Hematopoietic multipotent progenitor cell treated with erythropoietin and hydrocortisone succinate and interleukin-3 and kit ligand, for 17 days (in vitro differentiated cells): ENCODE results near the gene IRGQ.
A peak's percentile ranks its signal among the peaks of the same experiment; 100 is the strongest.
"Not testable (repeated sequence)": the region's sequence is repeated elsewhere in the genome, so short reads cannot be mapped to it uniquely, and the experiment has no call there.

ENCODE experiments used
- DNase-seq: peaks from one replicate; pipeline ENCODE4 v3.0.0-alpha.2; 2015; ENCODE audit warnings: low spot score

The IRGQ gene, protein sequence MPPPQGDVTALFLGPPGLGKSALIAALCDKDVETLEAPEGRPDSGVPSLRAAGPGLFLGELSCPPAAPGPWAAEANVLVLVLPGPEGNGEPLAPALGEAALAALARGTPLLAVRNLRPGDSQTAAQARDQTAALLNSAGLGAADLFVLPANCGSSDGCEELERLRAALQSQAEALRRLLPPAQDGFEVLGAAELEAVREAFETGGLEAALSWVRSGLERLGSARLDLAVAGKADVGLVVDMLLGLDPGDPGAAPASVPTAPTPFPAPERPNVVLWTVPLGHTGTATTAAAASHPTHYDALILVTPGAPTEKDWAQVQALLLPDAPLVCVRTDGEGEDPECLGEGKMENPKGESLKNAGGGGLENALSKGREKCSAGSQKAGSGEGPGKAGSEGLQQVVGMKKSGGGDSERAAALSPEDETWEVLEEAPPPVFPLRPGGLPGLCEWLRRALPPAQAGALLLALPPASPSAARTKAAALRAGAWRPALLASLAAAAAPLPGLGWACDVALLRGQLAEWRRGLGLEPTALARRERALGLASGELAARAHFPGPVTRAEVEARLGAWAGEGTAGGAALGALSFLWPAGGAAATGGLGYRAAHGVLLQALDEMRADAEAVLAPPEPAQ

DNA sequence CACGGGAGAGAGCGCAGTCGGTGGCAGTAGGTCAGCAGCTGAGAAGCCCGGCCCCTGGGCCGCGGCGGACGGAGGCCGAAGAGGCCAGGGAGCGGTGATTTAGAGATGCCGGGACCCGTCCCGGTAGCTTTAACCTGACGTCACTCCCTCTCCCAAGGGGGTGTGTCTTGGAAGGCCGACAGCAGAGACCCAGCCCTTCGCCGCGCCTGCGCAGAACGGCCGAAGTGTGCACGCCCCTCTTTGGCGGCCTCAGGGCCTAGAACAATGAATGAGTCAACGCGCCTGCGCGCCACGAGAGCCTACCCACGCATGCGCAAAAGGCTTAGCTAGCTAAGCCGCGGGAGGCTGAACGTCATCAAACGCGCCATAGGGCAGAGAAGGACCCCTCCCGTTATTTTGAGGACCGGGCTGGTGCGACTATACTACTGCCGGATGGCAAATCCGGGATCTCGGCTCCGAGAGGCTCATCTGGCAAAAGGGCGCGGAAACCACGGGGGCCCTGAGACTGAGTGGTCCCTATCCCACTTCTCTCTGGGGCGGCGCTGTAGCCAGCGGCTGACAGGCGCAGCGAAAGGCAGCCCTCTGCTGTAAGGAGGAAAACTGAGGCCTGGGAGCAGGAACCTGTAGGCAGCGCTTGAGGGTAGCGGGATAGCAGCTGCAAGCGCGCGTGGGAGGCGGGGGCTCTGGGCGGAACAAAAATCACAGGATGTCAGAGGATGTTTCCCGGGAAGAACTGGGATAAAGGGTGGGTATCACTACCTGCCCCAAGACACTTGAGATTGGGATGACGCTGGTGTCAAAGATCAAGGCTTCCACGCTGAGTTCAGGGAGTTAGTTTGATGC is at the start of gene IRGQ, which contains the start of gene ZNF576:
IRGQ (minus strand) TSS at position 136 of the 843 bp plus-strand sequence. CDS start 796 bp downstream, outside the sequence.
ZNF576 (plus strand) TSS at position 597 of the 843 bp plus-strand sequence. CDS start 514 bp downstream, outside the sequence.
- peak; percentile 100 for DNase-seq

DNA sequence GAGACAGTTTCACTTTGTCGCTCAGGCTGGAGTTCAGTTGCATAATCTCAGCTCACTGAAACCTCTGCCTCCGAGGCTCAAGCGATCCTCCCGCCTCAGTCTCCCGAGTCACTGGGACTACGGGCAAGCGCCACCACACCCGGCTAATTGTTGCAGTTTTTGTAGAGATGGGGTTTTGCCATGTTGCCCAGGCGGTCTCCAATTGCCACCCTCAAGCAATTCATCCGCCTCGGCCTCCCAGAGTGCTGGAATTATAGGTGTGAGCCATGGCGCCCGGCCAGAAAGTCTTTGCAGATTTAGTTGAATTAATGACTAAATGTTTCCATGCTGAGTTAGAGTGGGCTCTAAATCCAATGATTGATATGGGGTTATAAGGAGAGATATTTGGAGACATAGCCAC is 48.2 kb upstream of the IRGQ start:
- no peak for DNase-seq

DNA sequence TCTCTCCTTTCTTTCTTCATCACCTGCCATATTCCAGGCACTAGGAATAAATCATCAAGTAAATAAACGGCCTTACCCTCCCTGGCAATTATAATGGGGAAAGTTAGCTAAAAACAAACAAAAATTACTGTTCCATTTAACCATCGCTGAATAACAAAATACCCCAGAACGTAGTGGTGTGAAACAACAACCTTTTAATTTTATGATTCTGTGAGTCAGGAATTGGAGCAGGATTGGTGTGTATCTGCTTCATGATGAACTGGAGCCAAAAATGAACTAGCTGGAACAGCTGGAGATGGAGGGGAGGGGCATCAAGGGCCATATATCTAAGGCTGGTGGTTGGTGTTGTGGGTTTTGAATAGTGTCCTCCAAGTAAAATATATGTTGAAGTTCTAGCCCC is 47.4 kb upstream of the IRGQ start:
- DNase-seq = no peak

DNA sequence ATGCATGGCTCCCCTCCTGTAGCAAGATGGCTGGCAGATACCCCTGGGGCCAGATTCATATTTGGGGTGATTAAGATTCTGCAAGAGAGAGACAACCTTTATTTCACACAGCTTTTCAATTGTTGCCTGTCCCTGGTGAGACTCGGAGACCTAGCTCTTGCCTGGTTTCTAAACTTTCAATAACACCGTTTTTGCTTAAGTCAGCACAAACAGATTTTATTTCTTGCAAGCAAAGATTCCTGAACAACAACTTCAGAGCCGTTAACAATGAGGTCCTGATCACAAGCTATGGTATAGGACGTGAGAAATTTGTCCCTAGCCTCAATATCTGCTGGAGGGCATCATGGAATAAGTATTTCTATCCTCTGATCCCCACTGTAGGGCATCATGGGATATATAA is 46.6 kb upstream of the IRGQ start:
- DNase-seq = no peak

DNA sequence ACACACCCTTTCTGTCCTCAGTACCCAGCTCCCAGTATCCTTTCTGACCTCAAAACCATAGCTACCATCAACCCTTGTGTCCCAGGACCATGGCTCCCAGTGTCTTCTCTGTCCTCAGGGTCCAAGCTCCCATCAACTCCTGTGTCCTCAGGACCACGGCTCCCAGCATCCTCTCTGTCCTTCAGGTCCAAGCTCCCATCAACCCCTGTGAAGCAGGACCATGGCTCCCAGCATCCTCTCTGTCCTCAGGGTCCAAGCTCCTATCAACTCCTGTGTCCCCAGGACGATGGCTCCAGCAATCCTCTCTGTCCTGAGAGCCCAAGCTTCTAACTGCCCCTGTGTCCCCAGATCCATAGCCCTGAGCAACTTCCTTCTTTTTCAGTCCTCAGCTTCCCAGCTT is 45.4 kb upstream of the IRGQ start:
- DNase-seq = no peak

DNA sequence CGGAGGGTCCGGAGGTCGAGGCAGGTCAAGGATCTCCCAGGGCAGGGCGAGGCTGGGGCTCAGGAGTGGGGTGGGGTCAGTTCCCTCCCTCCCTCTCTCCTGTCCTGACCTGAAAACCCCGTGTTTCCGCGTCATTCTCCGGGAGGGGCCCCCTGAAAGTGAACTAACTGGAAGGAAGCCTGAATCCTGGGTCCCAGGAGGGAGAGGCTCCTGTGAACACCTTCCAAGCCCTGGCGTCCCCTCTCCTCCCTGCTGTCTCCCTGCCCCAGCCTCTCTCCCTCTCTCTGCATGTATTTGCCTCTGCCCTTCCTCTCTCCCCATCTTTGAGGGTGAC is 44.5 kb upstream of the IRGQ start:
- DNase-seq = no peak

DNA sequence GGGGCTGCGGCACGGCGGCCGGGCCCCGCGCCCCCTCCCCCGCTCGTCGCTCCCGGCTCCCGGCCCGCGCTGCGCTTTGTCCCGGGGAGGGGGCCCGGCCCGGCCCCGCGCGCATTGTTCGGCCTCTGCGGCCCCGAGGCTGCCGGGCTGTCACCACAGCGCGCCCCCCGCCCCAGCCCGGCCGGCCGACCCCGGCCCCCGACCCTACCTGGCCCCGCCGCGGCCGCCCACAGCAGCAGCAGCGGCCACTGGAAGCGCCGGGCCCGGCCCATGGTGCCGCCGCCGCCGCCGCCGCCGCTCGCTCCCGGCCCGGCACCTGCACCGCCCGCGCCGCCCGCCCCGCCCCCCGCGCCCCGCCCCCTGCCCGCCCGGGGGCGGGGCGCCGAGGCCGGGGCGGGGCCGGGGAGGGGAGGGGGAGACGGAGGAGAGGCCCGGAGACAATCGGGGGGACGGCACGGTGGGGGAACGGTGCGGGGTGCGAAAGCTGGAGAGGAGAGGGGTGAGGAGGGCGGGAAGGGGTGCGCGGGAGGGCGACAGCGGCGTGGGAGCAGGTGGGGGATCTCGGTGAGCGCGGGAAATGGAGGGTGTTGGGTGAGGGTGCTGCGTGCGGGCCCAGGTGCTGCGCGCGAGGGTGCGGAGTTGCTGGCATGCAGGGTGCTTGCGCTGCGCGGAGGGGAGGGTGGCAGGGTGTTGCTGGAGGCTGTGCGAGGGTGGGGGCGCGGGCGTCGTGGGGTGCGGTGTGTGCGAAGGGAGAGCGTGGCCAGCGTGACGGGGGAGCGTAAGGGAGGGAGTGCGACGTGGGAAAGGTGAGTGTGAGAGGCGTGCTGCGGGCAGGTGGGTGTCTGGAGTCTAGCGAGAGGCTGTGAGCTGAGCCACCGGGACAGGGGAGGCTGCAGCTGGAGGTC is 43.8 kb upstream of the IRGQ start, which contains the start of gene CADM4:
CADM4 (minus strand) TSS at position 332 of the 905 bp plus-strand sequence; CDS start at position 272, 60 bp downstream.
- no peak for DNase-seq

DNA sequence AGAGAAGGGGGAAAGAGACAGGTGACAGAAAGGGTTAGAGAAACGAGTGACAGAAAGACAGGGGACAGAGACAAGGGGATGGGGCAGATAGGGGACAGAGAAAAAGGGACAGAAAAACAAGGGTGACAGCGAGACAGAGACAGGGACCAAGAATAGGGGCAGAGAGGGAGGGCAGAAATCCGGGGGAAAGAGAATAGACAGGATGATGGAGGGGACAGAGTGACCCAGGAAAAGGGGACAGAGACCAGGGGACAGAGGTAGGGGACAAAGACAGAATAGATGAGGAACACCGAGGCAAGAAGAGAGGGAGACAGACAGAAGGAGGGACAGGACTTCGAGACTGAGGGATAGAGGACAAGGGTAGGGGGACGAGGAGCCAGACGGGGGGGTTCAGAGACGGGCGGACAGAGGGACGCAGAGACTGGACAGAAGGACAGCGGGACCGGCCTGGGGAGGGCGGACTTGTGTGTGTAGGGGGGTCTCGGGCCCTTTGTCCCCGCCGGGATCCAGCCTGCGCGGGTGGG is 43.1 kb upstream of the IRGQ start:
- DNase-seq = no peak

DNA sequence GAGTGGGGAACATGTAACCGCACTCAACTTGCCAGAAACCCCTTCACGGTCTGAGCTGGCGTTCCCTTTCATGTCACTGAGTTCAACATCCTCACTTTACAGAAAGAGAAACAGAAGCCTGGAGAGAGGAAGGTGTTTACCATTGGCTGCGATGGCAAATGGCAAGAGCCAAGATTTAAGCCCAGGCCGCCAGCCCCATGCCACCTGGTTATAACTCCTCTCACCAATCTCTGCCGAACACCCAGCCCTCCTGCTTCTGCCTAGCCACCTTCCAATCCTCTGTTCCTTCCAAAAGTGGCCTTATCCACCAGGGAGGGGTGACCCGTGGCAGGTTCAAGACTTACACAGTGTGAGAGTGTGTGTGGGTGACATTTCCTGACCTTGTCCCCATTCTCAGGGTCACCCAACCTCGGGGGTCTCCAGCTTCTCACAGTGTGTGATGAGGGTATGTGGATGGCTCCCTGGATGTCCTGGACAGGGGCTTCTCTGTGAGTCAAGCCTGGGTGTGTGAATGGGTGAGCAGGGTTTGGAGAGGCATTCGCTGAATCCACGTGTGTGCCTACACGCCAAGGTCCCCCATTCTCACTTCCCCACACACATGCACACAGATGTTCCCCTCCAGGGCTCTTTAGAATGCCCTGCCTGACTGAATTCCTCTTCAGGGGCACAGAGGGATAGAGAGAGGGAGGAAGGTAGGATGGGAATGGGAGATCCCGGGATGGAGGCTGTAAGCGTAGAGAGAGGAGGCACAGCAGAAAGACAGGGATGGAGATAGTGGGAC is 42.5 kb upstream of the IRGQ start:
- no peak for DNase-seq

DNA sequence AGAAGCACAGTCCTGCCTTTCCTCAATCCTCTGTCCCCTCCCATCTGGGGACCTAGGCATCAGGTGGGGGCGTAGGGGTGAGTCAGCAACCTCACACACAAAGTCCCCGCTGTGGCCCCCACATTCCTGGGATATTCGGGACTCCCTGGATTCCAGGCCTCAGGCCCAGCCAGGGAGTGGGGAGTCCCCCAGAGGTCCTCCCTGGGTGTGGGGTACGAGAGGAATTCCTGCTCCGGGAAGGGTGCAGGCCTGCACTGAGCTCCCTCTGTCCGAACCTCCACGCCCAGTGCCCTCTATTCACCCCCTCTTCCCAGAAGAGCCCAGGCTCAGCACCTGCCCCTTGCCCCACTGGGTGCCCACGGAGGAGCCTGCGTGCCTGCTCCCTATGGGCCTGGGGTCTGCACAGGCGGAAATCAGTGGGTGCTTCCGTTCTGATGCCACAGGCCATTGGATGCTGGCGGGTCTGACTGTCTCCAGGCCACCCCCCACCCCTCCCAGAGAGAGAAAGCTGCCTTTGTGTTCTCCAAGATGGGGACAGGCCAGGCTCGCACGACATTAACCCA is 40.3 kb upstream of the IRGQ start:
- no peak for DNase-seq

DNA sequence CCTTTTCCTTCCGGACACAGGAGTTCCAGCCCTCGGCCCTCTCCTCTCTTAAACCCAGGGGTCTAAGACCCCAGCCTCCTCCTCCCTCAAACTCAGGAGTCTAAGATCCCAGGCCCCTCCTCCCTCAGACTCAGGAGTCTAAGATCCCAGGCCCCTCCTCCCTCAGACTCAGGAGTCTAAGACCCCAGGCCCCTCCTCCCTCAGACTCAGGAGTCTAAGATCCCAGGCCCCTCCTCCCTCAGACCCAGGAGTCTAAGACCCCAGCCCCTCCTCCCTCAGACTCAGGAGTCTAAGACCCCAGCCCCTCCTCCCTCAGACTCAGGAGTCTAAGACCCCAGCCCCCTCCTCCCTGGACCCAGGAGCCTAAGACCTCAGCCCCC is 39.6 kb upstream of the IRGQ start:
- DNase-seq = not testable (repeated sequence)

DNA sequence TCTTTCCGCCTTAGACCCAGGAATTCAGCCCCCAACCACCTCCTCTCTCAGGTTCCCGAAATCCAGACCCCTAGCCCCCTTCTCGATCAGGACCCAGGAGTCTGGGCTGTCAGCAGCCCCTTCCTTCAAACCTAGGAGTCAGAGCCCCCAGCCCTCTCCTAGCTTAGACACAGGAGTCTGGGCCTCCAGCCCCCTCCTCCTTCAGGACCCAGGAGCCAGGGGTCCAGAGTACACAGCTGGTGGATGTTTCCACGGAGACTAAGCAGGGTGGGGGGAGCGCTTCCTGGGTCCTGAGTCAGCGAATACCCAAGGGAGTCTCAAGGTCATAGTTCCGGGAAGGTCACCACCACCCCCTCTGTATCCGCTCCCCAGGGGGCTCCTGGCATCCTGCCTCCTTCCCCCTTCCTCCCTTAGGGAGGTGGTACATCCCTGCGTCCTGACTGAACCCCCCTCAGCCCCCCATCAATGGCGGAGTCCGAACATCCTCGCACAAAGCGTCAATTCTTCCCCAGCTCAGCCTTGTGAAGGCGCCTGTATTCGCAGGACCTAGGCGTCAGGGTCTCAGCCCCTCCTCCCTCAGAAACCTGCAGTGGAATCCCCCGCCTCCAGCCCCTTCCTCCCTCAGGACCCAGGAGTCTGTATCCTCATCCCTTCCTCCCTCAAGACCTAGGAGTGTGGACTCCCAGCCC is 39.1 kb upstream of the IRGQ start:
- no peak for DNase-seq

DNA sequence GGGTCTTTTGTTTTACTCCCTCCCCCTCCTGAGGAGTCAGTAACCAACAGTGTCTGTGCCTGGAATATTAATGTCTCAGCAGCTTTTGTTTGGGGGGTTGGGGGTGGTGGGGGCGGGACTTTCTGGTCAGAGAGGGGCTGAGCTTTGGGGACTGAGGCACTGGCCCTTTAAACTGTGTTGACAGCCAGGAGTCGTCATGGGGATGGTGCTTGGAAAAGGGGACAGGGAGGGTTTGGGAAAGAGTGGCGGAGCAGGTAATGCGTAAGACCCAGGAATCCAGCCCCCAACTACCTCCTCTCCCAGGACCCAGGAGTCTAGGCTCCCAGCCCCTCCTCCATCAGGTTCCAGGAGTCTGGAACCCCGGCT is 38.6 kb upstream of the IRGQ start:
- no peak for DNase-seq

DNA sequence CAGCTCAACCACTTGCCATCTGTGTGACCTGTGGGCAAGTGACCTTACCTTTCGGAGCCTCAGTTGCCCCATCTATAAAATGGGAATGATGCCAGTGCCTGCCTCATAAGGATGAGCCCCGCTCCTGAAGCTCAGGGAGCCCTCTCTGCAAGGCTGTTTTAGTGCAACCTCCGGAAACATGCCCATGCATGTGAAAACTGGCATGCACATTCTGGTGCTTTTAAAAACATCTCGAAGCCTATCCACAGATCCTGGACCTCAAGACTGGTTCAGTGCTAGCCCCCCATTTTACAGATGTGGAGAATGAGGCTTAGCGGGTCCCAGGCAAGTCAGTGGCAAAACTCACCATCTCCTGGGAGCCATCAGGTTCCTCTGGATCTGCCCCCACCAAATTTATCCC is 38.1 kb upstream of the IRGQ start:
- no peak for DNase-seq

DNA sequence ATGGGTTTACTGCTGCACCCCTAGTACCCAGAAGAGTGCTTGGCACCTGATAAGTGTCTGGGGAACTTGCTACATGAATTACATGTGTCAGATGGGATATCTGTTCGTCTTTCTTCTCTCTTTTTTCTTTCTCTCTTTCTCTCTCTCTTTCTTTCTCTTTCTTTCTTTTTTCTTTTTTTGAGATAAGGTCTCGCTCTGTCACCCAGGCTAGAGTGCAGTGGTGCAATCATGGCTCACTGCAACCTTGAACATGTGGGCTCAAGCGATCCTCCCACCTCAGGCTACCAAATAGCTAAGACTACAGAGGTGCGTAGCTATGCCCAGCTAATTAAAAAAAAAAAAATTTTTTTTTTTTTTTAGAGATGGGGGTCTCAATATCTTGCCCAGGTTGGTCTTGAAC is 37.6 kb upstream of the IRGQ start:
- no peak for DNase-seq

DNA sequence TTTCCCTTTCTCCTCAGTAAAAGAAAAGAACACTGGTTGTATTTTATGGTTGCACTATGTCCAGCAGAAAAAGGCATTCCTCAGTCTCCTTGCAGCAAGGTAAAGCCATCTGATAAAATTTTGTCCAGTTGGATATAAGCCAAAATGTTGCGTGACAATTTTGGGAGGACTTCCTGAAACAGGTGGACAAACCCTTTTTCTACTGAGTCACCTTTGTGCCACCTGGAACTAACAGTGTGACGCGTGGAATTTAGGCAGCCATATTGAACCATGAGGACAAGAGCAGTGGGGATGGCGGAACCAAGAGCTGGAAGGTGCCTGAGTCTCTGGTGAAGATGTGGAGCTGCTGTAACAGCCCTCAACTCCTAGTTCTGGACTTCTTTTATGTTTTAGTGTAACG is 35.6 kb upstream of the IRGQ start:
- DNase-seq = no peak

DNA sequence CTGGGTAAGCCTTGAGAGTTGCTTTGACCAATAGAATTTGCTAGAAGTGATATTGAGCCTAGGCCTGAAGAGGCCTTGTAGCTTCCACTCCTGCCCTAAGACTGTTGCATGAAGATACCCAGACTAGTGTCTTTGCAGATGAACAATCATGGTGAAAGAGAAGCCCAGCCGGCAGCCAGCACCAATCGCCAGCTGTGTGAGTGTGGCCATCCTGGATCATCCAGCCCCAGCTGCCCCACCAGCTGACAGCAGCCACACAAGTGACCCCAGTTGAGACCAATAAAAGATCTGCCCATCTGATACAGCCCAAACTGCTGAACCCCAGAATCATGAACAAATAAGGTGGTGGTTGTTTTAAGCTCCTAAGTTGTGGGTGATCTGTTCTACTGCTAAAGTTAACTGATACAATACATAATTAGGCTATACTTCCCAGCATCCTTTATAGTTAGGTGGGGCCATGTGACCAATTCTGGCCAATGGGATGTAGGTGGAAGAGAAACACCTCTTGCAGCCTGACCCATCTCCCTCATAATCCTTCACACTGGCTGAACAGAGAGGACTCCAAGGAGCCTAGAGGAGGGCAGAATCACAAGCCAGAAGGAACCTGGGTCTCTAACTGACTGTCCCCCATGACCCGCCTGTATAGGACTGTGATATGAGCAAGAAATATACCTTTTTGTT is 32.9 kb upstream of the IRGQ start:
- DNase-seq = no peak

DNA sequence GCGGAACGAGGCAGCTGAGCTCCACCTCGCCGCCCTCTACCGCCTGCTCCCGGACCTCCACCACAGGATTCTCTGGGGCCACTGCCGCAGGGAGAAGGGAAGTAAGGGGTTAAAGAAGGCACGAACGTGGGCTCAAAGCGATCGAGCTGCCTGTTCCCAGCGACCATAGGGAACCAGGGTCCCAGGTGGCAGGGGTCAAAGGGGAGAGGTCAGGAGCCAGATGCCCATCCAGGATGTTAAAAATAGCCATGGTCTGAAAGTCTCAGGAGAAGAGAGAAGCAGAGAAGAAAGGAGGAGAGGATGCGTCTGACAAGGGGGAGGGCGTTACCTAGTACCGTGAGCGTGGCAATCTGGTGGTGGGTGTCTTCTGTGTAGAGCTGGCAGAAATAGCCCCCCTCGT is 30.9 kb upstream of the IRGQ start:
- DNase-seq = no peak

DNA sequence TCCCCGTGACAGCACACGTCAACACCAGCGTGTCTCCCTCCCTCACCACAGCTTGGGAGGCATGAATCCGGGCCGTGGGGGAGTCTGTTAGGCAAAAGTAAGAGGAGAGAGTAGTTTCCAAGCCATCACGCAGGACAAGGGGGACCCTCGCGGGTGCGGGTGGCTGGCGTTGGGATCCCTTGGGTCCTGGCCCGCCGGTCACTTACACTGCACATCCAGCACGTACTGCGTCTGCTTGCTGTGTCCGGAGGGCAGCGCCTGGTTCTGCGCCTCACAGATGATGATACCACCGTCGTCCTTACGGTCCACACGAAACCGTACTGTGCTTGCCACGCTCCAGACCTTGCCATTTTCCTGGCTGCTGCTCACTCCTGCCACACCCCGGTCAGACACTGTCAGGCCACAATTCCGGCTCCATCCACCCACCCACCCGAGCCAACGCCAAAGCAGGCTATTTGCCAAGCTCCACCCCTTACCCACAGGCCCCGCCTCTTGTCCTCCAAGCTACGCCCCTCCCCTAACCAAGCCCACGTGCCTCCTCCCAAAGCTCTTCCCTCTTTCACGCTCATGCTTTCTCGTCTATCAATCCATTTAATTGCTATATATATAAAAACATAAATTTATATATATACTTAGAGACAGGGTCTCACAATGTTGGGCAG is 30.1 kb upstream of the IRGQ start:
- DNase-seq = peak; percentile 41
